DND-41 (cell line): ENCODE data around the gene AOPEP.
"Not testable (repeated sequence)": the region's sequence is repeated elsewhere in the genome, so short reads cannot be mapped to it uniquely, and the experiment has no call there.

Experiments
- ATAC-seq: fragments of 200-7000 bp; cut with Tn5 transposase; 3 replicates; pipeline ENCODE4 v1.9.1; 2021; ENCODE audit warnings: low read depth; ENCODE audit not compliant: insufficient read depth
- DNase-seq: peaks from one replicate; pipeline ENCODE4 v3.0.0-alpha.2; 2020
- H2AFZ ChIP-seq: 2 replicates; pipeline ENCODE4 v1.6.0; 2012; ENCODE audit warnings: low read depth, low read length
- H3K27ac ChIP-seq: 2 replicates; pipeline ENCODE4 v1.5.1; 2012; ENCODE audit warnings: low read length, inconsistent platforms
- H3K27me3 ChIP-seq: fragments of 200-600 bp; sonication (generic); 2 replicates; pipeline ENCODE4 v1.6.0; 2012; ENCODE audit warnings: low read length, mild to moderate bottlenecking, inconsistent platforms; ENCODE audit not compliant: insufficient read depth, poor library complexity
- H3K36me3 ChIP-seq: 2 replicates; pipeline ENCODE4 v1.5.1; 2012; ENCODE audit warnings: low read length, inconsistent platforms; ENCODE audit not compliant: insufficient read depth
- H3K4me1 ChIP-seq: 2 replicates; pipeline ENCODE4 v1.5.1; 2012; ENCODE audit warnings: mild to moderate bottlenecking, low read length; ENCODE audit not compliant: insufficient read depth
- H3K4me2 ChIP-seq: 2 replicates; pipeline ENCODE4 v1.6.0; 2012; ENCODE audit warnings: mild to moderate bottlenecking, moderate library complexity, low read length, inconsistent platforms; ENCODE audit not compliant: insufficient read depth
- H3K4me3 ChIP-seq, 2 experiments: fragments of 200-600 bp in 1 of 2; shearing (Covaris generic) in 1 of 2; 2 replicates each; pipeline ENCODE4 v1.5.1; 2012 to 2016; ENCODE audit warnings: inconsistent platforms in 2 of 2, low read length in 2 of 2, mild to moderate bottlenecking in 2 of 2, low read depth in 1 of 2, moderate library complexity in 1 of 2
- H3K79me2 ChIP-seq: 2 replicates; pipeline ENCODE4 v1.6.0; 2012; ENCODE audit warnings: low read length, inconsistent platforms; ENCODE audit not compliant: insufficient read depth
- H3K9ac ChIP-seq: 2 replicates; pipeline ENCODE4 v1.6.0; 2012; ENCODE audit warnings: low read depth, mild to moderate bottlenecking, inconsistent platforms, low read length, moderate library complexity
- H3K9me3 ChIP-seq: 2 replicates; pipeline ENCODE4 v1.5.1; 2012; ENCODE audit warnings: low read length, moderate library complexity, mild to moderate bottlenecking, inconsistent platforms; ENCODE audit not compliant: insufficient read depth, severe bottlenecking
- H4K20me1 ChIP-seq: 2 replicates; pipeline ENCODE4 v1.6.0; 2012; ENCODE audit warnings: low read length; ENCODE audit not compliant: insufficient read depth
- CTCF ChIP-seq: IDR thresholded peaks from 2 replicates; pipeline ENCODE4 v1.5.1; 2012; ENCODE audit warnings: borderline replicate concordance, low read length, moderate library complexity, mild to moderate bottlenecking; ENCODE audit not compliant: poor library complexity, severe bottlenecking; ENCODE audit errors: extremely low read depth
- EZH2 ChIP-seq: IDR thresholded peaks from 3 replicates; pipeline ENCODE4 v1.6.1; 2012; ENCODE audit warnings: borderline replicate concordance, low read depth, mild to moderate bottlenecking, moderate library complexity, low read length, inconsistent platforms; ENCODE audit not compliant: severe bottlenecking

The AOPEP gene

GRCh38 chr9:94937214-94937903 lies 210.9 kb downstream of the AOPEP start:
- Histone ChIP-seq H3K4me1 (no peaks in the 10 kb centered on the region), H3K27me3 (no peaks in the 10 kb centered on the region), H3K27ac (no peak overlapping the region), H3K9me3 (no peaks in the 10 kb centered on the region), H2AFZ (no peak overlapping the region), H3K36me3 (no peaks in the 10 kb centered on the region), H3K4me3 (no peak overlapping the region), H3K4me2 (no peak overlapping the region), H4K20me1 (no peaks in the 10 kb centered on the region), H3K79me2 (no peaks in the 10 kb centered on the region), H3K9ac (no peak overlapping the region)
- TF ChIP-seq EZH2, result no peak
- TF ChIP-seq CTCF, result no peak
- ATAC-seq, result no peak
- no peak for DNase-seq

GRCh38 chr9:94938384-94938783 lies 211.9 kb downstream of the AOPEP start:
- no peak for DNase-seq
- Histone ChIP-seq H3K4me2 (no peak overlapping the region), H3K79me2 (no peaks in the 10 kb centered on the region), H3K4me3 (no peak overlapping the region), H3K4me1 (no peaks in the 10 kb centered on the region), H3K9ac (no peak overlapping the region), H3K27ac (no peak overlapping the region), H3K36me3 (no peaks in the 10 kb centered on the region), H2AFZ (no peak overlapping the region), H4K20me1 (no peaks in the 10 kb centered on the region), H3K9me3 (no peaks in the 10 kb centered on the region), H3K27me3 (no peaks in the 10 kb centered on the region)
- ATAC-seq, result no peak
- TF ChIP-seq CTCF, result no peak
- TF ChIP-seq EZH2, result no peak

GRCh38 chr9:94940296-94940695 lies 213.8 kb downstream of the AOPEP start:
- not testable (repeated sequence) for ATAC-seq, H3K4me2 ChIP-seq, H3K36me3 ChIP-seq, H3K79me2 ChIP-seq, H2AFZ ChIP-seq, DNase-seq, H3K4me1 ChIP-seq, H3K9ac ChIP-seq, H4K20me1 ChIP-seq, H3K9me3 ChIP-seq, H3K27ac ChIP-seq, H3K27me3 ChIP-seq, H3K4me3 ChIP-seq

- no peaks in the 10 kb centered on the region for H3K27me3 ChIP-seq
- no peak for DNase-seq
- no peak overlapping the region for H3K27ac ChIP-seq
- H3K36me3 ChIP-seq, result no peaks in the 10 kb centered on the region
- H2AFZ ChIP-seq, result no peak overlapping the region
- H3K4me1 ChIP-seq, result no peaks in the 10 kb centered on the region
- H3K4me3 ChIP-seq, result no peak overlapping the region
- H3K79me2 ChIP-seq, result no peaks in the 10 kb centered on the region
- no peaks in the 10 kb centered on the region for H3K9me3 ChIP-seq
- no peaks in the 10 kb centered on the region for H4K20me1 ChIP-seq
- ATAC-seq, result no peak
- no peak for TF ChIP-seq EZH2
- TF ChIP-seq CTCF, result no peak
- H3K4me2 ChIP-seq, result no peak overlapping the region
- H3K9ac ChIP-seq, result no peak overlapping the region
These were observed 214.8 kb downstream of the AOPEP start for GRCh38 chr9:94941211-94941875.
